Measurements from ENCODE around the gene NFKBIA. TPM values are rescaled to one million over a fixed set of nuclear protein-coding genes. Genes with fewer than 3 reads are reported as not detected.

NFKBIA gene
- total and polyA plus RNA-seq, 11 donors, result 42.7 to 193 (median 64.3) TPM

DNA sequence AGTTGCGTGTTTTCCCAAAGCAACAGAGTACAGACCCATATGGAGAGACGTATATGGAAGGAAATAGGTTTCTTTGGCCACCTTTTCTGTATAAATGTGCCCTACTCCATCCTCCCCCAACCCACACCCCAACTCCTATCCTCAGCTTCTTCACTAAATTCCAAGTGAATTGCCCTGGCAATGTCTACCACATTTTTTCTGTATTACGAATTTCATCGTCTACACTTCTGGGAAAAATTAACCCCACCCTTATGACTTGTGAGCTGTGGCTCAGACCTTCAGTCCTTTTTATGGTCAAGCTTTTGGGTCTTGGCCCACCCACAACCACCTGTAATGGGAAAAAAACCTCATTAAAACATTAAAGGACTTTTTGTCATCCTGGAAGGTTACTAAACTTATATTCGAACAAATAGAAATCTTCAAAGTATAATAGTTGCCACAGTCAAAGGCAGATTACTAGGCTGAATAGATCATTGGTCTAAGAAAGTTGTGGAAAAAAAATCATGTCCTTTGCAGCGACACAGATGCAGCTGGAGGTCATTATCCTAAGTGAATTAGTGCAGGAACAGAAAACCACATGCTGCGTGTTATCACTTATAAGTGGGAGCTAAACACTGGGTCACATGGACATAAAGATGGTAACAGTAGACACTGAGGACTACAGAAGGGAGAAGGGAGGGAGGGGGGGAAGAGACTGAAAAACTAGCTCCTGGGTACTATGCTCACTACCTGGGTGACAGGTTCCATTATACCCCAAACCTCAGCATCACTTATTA is 15.7 kb upstream of the NFKBIA start:
- WGBS, 4 donors, result 67 to 77% (median 72%) methylated on average over 7 of the region's 7 CpGs
- intact Hi-C loops (cut with DNase I), result loop anchor here in 2 of 10 donors (5.0 kb wide), 2 partner anchors 163 to 278 kb away; no protein-coding TSS in a partner anchor
- no peak overlapping the region for H3K4me3 ChIP-seq

DNA sequence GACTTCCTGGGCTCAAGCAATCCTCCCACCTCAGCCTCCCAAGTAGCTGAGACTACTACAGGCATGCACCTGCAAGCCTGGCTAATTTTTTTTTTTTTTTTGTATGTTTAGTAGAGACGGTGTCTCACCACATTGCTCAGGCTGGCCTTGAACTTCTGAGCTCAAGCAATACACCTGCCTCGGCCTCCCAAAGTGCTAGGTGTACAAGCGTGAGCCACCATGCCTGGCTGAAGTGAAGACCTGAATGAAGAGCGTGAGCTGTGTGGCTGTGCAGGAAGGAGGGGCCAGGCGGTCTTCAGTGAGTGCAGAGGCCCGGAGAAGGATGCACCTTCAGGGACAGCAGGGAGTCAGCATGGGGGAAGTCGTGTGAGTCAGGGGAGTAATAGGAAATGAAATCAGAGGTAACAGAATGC is 14.9 kb upstream of the NFKBIA start:
- no peak for TF ChIP-seq POLR2A (IDR thresholded peaks at IDR 0.05)
- TF ChIP-seq, protein P1, sequence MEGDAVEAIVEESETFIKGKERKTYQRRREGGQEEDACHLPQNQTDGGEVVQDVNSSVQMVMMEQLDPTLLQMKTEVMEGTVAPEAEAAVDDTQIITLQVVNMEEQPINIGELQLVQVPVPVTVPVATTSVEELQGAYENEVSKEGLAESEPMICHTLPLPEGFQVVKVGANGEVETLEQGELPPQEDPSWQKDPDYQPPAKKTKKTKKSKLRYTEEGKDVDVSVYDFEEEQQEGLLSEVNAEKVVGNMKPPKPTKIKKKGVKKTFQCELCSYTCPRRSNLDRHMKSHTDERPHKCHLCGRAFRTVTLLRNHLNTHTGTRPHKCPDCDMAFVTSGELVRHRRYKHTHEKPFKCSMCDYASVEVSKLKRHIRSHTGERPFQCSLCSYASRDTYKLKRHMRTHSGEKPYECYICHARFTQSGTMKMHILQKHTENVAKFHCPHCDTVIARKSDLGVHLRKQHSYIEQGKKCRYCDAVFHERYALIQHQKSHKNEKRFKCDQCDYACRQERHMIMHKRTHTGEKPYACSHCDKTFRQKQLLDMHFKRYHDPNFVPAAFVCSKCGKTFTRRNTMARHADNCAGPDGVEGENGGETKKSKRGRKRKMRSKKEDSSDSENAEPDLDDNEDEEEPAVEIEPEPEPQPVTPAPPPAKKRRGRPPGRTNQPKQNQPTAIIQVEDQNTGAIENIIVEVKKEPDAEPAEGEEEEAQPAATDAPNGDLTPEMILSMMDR (IDR thresholded peaks at IDR 0.05), result no peak
- no peak overlapping the region for H3K4me3 ChIP-seq
- DNase-seq (no peak), ATAC-seq (no peak)
- intact Hi-C loops (cut with DNase I), result loop anchor here in 4 of 10 donors (5.0 to 10.0 kb wide), 4 partner anchors 207 to 745 kb away; partner anchors contain the start of gene BAZ1A (in 1 of the 4)
- 71 to 86% (median 72%) methylated on average over 7 of the region's 7 CpGs for WGBS, 4 donors
- H3K27ac ChIP-seq, result no peak overlapping the region
- no peaks in the 10 kb centered on the region for H3K36me3 ChIP-seq
- no peaks in the 10 kb centered on the region for H3K27me3 ChIP-seq
- H3K9me3 ChIP-seq, result peaks cover 0 to 8% (median 0%) of the 10 kb centered on the region in 12 donors
- peaks cover 0 to 23% (median 7%) of the 10 kb centered on the region in 12 donors for H3K4me1 ChIP-seq

More for the DNA sequence above, 15.7 kb upstream of the NFKBIA start:
- no peak overlapping the region for H3K27ac ChIP-seq
- peaks cover 0 to 21% (median 4%) of the 10 kb centered on the region in 12 donors for H3K4me1 ChIP-seq
- DNase-seq (no peak), ATAC-seq (no peak)
- H3K27me3 ChIP-seq, result no peaks in the 10 kb centered on the region
- no peaks in the 10 kb centered on the region for H3K36me3 ChIP-seq
- TF ChIP-seq POLR2A (IDR thresholded peaks at IDR 0.05), result no peak
- TF ChIP-seq, protein P1 (IDR thresholded peaks at IDR 0.05), result no peak
- H3K9me3 ChIP-seq, result peaks cover 0 to 8% (median 0%) of the 10 kb centered on the region in 12 donors

DNA sequence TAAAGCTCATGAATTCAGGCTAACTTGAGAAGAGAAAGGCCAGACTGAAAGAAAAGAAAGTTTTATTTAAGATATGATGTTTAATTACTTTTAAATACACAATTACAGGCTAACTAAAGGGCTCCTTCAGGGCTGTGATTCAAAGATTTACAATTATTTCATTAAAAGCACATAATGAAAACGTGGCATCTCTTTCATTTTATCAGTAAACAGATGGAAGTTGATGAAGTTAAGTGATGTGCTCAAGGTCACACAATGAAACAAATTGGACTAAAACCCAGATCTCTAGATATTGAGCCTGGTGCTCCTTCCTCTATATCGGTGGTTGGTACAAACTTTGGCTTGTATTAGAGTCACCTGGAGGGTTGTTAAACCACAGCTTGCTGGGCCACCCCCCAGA is 13.5 kb upstream of the NFKBIA start:
- DNase-seq (no peak), ATAC-seq (no peak)
- TF ChIP-seq, protein P1 (IDR thresholded peaks at IDR 0.05), result no peak
- TF ChIP-seq POLR2A (IDR thresholded peaks at IDR 0.05), result no peak
- Histone ChIP-seq H3K9me3 (no peaks in the 10 kb centered on the region), H3K4me3 (no peak overlapping the region), H3K4me1 (peaks cover 0 to 28% (median 15%) of the 10 kb centered on the region in 12 donors), H3K36me3 (no peaks in the 10 kb centered on the region), H3K27ac (no peak overlapping the region), H3K27me3 (no peaks in the 10 kb centered on the region)
- 76 to 91% (median 83%) methylated on average over 2 of the region's 2 CpGs for WGBS, 4 donors
- intact Hi-C loops (cut with DNase I), result loop anchor here in 4 of 10 donors (5.0 to 10.0 kb wide), 4 partner anchors 206 to 743 kb away; partner anchors contain the start of gene BAZ1A (in 1 of the 4)

DNA sequence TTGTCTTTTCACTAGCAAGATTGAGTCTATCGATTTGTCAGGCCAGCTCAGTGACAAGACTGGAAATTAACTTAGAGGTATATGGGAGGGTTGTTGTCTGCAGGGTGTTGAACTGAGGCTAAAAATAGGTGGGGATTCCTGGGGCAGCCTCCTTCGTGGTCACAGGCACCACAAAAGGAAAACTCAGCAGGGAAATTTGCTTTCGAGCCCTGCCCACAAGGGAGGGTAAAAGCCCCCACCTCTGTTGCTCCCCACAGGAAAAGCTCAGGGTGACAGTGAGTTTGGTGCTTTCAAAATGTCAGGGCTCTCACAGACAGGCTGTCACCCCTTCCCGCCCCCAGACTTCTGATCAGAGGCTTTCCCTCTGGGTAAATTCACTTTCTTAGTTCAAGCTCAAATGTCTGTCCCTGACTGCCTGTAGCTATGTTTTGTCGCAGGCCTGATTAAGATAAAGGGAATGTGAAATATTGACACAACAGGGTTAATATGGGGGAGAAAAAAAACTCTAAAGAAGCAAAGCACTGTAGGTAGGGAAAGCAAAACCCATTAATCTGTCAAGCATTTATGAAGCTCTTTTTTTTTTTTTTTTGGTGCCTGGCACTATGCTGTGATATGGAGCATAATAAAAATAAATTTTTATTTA is 11.7 kb upstream of the NFKBIA start:
- Histone ChIP-seq H3K4me3 (no peak overlapping the region), H3K4me1 (peaks cover 2 to 38% (median 21%) of the 10 kb centered on the region in 12 donors), H3K27me3 (no peaks in the 10 kb centered on the region), H3K27ac (peak overlapping the region in 3 of 12 donors; percentile 5 to 72 (median 60)), H3K9me3 (no peaks in the 10 kb centered on the region), H3K36me3 (no peaks in the 10 kb centered on the region)
- no peak for ATAC-seq
- intact Hi-C loops (cut with DNase I), result loop anchor here in 4 of 10 donors (5.0 to 10.0 kb wide), 4 partner anchors 204 to 741 kb away; partner anchors contain the start of gene BAZ1A (in 1 of the 4)
- TF ChIP-seq, protein P1 (IDR thresholded peaks at IDR 0.05), result no peak
- no peak for TF ChIP-seq POLR2A (IDR thresholded peaks at IDR 0.05)
- no peak for DNase-seq
- WGBS, 4 donors, result 20 to 35% (median 27%) methylated on average over 5 of the region's 5 CpGs

Data from heart left ventricle (tissue), 16 donors.